Measurements from ENCODE around the gene ACBD5.

GRCh38 chr10:27190508-27190907 lies 50.1 kb downstream of the ACBD5 start:
- TF ChIP-seq GATA3 (IDR thresholded peaks at IDR 0.05; ENCODE audit: low read depth, low read length) (no peak), GATA2 (IDR thresholded peaks at IDR 0.05; ENCODE audit: low read depth, low read length) (no peak)

Measured in SH-SY5Y (cell line).